PC-9 (cell line): ENCODE data around the gene TRIM5.

Experiments
- EZH2 ChIP-seq: fragments of 200-600 bp; sonication (generic); IDR thresholded peaks from 2 replicates; pipeline ENCODE4 v1.8.0; 2017; ENCODE audit warnings: antibody characterized with exemption, low read depth
- TF ChIP-seq, protein P1 (sequence below): fragments of 200-600 bp; sonication (generic); conservative IDR thresholded peaks from 2 replicates; pipeline ENCODE4 v1.6.1; 2017; ENCODE audit warnings: mixed run types, antibody characterized with exemption, mild to moderate bottlenecking, moderate library complexity

DNA sequence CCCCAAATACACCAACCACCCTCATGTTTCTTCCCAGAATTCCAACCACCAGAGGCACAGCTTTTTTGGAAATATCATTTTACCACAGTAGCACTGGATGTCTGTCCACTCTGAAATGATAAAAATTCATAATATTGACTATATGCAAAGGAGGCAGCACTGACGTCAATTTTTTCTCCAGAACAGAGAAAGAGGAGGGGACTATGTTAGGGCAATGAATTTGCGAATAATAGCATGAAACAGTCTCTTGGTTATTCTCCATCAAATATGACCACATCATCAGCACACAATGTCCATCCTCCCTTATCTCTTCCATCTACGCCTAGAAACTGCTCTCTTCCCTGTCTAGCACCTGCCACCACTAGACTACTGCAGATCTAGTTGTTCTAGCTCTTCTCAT is 38.7 kb downstream of the TRIM5 start:
- TF ChIP-seq, protein P1, sequence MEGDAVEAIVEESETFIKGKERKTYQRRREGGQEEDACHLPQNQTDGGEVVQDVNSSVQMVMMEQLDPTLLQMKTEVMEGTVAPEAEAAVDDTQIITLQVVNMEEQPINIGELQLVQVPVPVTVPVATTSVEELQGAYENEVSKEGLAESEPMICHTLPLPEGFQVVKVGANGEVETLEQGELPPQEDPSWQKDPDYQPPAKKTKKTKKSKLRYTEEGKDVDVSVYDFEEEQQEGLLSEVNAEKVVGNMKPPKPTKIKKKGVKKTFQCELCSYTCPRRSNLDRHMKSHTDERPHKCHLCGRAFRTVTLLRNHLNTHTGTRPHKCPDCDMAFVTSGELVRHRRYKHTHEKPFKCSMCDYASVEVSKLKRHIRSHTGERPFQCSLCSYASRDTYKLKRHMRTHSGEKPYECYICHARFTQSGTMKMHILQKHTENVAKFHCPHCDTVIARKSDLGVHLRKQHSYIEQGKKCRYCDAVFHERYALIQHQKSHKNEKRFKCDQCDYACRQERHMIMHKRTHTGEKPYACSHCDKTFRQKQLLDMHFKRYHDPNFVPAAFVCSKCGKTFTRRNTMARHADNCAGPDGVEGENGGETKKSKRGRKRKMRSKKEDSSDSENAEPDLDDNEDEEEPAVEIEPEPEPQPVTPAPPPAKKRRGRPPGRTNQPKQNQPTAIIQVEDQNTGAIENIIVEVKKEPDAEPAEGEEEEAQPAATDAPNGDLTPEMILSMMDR = no peak
- TF ChIP-seq EZH2 = no peak
